Activated CD4-positive, alpha-beta T cell treated with anti-CD3 and anti-CD28 coated beads for 4 hours (primary cell): ENCODE results near the gene FRK.

Experiments used
- DNase-seq, 2 donors: peaks; one replicate each; pipeline ENCODE4 v3.0.0-alpha.2; 2020

FRK gene

DNA sequence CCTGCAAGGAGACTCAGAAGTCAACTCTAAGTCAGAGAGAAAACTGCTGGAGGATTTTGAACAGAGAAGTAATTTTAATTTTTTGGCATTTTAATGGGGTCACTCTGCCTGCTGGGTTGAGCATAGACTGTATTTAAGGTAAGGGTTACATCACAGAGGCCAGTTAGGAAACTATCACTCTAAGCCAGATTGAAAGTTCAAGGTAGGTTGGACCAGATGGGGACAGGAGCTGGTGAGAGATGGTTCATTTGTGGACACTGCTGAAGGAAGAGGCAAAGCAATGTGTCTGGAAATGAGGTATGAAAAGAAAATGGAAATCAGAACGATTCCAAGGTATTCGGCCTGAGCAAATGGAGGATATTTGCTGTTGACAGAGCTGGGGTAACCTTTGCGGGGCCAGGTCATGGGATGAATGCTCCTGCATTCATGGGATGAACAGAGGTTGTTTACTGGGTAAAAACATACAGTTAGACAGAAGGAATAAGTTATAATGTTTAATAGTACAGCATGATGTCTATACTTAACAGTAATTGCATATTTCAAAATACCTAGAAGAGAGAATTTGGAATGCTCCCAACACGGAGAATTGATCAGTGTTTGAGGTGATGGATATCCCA, 26.9 kb downstream of the FRK start:
- no peak for DNase-seq

DNA sequence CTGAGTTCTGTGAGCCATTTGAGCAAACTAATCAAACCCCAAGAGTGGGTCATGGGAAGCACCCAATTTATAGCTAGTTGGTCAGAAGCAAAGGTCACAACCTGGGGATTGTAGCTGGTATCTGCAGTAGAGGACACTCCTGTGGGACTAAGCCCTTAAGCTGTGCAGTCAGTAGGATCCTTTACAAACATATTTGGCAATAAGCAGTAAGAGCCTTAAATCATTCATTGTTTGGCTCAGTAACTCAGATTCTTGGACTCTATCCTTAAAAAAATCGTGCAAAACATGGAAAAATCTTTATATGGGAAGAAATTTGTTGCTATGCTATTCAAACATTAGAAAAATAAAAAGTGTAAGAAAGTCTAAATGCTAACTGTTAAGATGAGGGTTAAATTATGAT, 29.9 kb downstream of the FRK start:
- DNase-seq, result no peak

DNA sequence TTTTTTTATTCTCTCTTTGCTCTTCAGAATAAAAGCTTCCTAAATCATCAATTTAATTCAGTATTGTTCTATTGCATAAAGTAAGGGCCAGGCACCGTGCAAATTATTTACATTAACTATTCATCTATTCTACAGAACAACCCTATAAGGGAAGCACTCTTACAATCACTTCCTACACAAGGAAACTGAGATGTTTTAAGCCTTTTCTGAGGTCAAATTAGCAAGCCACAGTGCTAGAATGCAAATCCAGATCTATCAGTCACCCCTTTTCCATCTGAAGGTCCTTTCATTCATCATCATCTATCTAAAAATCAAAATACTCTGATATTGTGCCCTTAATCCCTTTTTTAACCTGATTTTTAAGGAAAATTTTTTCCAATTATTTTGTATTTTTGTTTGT, 31.2 kb downstream of the FRK start:
- no peak for DNase-seq

DNA sequence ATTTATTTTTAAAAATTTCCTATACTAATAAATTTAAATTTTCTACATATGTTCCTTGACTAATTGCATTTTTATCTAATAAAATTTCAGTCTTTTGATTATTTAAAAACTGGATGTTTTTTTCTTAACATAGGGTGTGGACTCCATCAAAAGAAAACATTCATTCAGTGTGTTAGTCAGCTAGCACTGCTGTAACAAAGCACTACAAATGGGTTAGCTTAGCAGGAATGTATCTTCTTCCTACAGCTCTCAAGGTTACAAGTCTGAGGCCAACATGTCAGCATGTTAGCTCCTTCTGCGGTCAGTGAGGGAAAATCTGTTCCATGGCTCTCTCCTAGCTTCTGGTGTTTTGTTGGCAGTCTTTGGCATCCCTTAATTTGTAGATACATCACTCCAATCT, 32.5 kb downstream of the FRK start:
- no peak for DNase-seq

DNA sequence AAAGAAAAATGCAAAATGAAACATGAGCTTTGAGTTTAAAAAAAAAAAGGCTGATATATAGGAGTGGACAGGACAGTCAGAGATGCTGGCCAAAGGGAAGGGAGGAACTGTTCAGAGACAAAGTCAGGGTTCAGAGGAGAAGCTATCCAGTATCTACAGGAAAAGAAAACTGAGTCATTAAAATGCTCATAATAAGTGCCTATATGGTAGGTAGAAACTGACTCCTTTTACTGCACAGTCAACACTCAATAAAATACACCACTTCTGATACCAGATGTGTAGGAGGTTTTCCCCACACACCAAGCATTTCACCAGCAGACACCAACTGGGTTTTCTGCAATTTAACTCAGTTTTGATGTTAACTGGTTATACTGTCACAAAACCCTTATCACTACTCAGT, 32.9 kb downstream of the FRK start:
- DNase-seq, result no peak

DNA sequence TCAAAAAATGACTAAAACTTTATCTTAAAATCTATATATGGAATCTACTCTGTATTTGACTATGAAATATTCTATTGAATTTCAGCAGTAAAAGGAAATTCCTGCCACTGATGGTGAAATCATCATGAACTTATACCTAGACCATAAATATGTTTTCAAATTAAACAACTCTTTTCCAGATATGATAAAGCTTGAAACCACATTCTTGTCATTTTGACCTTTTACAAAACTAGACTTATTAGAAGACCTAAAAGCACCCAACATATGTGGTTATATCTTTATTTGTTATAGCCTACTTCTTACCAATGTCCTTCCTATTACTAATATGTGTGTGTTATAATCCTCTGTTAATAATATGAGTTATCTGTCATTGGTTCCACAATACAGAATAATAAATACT, 35.3 kb downstream of the FRK start:
- no peak for DNase-seq

DNA sequence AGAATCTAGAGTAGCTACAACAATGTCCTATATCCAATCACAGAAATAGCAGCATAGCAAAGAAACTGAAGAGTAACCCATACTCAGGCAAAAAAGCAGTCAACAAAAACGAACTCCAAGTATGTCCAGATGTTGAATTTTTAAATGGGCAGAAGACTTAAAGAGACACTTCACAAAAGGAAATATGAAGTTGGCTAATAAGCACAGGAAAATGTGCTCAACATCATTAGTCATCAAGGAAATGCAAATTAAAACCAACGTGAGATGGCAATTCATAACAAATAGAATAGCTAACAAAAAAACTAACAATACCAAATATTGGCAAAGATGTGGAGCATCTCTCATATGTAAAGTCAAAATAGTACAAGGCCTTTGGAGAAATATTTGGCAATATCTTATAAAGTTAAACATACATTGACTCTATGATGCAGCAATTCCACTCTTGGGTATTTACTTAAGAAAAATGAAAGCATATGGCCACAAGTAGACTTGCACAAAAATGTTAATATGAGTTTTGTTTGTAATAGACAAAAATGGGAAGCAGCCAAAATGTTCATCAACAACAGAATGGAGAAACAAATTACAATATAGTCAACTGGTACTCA, 37.7 kb downstream of the FRK start:
- no peak for DNase-seq

DNA sequence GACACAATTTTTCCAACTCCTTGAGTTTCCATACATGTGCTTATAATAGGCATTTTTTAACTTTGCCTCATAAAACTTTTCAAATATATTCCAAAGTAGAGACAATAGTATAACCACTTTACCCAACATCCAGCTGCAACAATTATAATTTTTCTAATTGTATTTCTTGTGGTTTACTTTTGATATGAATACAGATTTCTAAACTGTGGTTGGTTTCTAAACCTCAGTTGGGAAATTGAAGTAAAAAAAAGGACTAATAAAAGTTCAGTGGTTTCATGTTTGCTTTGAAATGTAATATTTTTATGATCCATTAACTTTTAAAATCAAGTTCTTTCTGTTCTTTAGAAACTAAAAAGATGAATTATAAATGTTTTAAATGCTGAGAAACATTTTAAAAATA, 40.0 kb downstream of the FRK start:
- no peak for DNase-seq

DNA sequence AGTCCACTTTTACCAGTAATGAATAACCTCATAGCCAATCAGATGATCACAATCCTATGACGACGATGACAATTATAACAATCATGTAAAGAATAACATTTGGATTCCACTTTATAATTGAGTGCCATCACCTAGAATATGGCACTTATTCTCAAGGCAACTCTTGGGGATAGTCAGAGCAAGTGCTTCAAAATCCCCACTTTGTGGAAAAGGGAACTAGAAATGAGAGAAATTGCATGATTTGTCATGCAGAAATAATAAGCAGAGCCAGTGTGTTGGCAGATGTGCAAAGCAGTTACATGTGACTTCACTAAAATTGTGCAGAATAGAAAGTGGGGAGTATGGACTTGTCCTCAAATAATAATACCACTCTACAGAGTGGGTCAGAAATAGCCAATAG, 41.3 kb downstream of the FRK start:
- DNase-seq, result no peak

DNA sequence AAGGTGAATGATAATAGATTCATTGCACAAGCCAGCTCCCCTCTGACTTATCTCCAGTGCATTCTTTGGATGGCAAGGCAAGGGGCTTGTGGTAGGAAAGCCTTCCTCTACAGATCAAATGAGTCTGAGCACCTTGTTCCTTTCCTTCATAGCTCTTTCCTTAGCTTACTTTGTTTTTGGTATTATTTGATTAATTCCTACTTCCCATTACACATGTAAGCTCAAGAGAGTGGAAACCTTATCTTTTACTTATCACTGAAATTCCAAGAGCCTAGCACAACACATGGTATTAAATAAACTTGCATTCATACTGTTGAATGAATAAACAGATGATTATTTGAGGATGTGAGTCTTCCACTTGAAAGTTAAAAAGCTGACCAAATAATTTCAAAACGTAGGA, 41.7 kb downstream of the FRK start:
- no peak for DNase-seq

DNA sequence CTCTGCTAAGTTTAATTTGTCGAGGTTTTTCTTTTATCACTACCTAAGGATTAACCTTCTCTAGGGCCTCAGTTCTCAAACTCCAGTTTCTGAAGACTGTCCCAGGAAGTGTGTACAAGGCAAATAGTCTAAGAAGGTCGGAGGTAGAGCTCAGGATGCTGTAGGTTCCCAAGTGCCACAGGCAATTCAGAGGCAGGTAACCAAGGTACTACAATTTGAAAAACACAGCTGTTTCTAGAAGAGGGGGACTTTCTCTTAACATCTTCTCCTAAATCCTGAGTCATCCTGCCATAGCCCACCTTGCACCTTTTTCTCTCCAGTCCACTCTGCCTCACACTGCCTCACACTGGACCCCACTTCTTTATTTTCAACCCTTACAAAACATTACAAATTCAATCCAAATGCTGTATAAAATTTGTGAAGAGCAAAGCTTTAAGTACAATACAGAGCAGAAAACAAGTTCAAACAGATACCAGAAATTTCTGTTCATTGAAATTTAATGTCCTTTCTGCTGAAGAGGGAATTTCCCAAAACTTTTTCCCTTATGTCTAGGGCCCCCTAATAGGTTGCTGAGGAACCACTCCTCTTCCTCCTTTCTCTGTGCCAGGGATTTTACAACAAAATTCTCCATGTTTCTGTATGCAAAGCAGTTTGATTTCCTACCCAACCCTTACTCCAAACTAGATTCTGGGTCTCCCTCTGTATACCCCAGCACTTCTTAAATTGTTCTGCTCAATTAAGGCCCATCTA, 43.0 kb downstream of the FRK start:
- no peak for DNase-seq

DNA sequence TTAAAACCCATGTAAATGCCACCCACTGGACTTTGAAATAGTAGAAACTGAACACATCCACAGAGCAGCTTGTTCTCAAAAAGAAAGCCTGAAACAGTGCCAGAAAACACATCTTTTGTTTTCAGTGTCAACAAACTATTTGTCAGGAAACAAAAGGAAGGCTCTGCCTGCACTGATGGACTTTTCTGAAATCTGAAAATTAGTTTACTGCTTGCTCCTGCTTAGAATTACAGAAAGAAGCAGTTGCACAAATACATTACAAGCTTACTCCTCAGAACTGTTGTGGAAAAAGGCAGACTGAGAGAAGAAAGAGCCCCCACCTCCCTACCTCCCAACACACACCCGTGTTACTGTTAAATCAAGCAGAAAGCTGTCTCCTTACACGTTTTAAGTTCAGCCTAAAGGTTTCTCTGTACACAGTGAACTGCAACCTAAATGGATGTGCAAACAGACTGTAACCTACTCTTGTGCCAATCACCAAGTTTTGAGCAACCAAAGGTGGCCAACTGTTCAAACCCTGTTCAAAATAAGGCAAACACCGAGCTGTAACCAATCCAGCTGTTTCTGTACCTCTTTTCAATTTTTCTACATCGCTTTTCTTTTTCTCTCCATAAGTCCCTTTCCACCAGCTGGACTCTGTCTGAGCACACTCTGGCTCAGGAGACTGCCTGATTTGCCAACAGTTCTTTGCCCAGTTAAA, 43.7 kb downstream of the FRK start:
- no peak for DNase-seq

DNA sequence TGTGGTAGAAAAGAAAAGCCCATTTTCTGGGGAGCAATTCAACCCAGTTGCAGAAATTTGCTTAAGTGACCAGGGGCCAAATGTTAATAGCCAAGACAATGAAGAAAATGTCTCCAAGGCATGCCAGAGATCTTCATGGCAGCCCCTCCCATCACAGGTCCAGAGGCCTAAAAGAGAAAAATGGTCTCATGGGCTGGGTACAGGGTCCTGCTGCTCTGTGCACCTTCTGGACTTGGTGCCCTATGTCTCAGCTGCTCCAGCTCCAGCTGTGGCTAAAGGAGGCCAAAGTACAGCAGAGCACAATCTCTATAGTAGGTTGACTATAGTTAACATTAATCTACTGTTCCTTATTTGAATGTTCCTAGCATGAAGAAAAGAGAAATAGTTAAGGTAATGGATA, 44.7 kb downstream of the FRK start:
- DNase-seq, result no peak

DNA sequence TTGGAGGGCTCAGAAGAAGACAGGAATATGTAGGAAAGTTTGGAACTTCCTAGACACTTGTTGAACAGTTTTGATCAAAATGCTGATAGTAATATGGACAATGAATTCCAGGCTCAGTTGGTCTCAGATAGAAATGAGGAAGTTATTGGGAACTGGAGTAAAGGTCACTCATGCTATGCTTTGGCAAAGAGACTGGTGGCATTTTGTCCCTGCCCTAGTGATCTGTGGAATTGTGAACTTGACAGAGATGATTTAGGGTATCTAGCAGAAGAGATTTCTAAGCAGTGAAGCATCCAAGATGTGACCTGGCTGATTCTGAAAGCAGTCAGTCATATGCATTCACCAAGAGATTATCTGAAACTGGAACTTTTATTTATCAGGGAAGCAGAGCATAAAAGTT, 45.1 kb downstream of the FRK start:
- DNase-seq, result no peak

DNA sequence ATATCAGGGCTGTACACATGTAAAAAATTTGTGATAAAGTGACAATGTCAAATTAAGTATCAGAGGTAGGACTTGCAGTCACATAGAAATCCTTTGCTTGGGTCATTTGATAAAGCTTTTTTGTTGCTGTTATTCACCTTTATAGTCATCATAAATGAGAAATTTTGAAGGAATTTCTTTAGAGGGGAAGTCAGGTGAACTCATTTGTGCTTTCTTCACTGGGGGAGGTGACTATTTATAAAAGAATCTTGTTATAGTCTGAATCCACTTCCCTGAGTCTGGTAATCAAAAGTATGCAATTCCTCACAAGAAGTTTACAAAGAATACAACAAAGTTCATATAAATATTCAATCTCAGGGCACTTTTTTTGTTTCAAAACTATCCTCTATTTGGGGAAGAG, 47.7 kb downstream of the FRK start:
- no peak for DNase-seq

DNA sequence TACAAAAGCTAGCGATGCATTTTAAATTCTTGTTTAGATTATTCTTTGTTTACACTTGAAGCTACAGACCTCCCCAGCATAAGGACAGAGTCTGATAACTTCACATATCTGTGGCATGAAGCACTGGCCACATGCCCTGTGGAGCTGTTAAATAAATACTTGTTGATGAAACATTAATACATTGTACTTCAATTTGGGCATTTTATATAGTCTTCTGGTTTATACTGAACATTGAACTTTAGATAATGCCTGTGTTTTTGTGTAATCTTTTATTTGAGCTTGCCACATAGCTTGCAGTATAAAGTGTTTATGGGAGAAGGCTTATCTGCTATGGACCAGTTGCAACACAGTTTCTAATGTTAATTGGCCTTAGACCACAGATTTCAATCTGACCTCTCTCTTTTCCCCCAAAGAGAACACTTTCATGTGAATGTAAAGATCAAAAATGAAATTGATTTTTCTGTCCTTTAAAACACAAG, 48.2 kb downstream of the FRK start:
- no peak for DNase-seq

DNA sequence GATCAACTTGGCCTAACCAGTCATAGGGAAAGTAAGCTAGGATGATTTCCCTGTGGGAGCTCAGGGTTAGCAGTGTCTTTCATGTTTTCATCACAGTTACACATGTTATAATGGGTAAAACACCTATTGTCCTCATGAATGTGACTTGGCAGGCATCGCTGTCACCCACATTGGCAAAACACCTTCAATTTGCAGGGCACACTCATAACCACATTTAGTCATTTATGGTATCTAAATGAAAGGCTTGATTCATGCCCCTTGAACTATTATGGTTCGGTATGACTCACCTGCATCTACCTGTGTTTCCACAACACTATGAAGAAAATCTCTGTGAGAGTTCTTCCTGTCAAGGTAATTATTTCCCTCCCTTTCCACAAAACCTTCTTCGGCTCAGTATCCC, 49.2 kb downstream of the FRK start:
- DNase-seq, result peak; percentile 5 to 7

DNA sequence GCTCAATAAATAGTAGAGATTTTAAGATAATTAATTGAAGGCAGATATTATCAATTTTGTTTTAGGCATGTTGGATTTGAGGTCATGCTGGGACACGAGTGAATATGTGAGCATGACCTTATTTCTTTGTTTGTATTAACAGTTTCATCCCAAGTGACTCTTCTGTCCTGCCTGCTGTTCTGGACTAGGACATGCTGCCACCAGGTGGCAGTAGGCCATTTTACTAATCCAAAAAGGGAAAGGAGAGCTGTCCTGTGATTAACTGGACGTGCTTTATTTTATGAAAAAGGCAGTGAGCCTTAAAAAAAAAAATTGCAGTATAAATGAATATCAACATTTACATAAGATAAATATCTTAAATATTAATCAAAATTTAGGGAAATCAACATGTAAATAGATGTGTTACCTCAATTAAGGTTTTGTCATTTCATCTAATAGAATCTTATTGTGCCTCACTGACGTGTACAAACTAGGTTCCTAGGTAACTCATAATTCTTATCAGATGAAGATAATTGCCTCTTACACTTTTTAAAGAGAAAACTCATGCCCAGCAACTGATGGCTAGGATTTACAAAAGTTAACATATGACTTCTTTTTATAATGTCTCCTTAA, 49.8 kb downstream of the FRK start:
- DNase-seq, result peak; percentile 18 to 29

DNA sequence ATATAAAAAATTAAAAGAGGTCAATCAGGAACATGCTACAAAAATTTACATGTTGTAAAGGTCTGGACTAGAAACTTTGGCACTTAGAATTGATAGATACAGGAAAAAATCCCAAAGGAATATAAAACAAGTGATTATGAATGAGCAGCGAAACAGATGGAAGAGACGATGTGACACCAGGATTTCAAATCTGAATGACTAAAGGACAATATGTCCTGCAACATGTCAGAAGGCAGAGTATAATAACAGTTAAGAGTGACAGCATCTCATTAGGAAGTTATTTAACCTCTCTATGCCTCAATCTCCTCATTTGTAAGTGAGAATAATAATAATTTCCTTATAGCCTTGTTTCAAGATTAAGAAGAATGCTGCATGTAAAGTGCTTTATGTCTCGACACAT, 50.3 kb downstream of the FRK start:
- DNase-seq, result no peak

DNA sequence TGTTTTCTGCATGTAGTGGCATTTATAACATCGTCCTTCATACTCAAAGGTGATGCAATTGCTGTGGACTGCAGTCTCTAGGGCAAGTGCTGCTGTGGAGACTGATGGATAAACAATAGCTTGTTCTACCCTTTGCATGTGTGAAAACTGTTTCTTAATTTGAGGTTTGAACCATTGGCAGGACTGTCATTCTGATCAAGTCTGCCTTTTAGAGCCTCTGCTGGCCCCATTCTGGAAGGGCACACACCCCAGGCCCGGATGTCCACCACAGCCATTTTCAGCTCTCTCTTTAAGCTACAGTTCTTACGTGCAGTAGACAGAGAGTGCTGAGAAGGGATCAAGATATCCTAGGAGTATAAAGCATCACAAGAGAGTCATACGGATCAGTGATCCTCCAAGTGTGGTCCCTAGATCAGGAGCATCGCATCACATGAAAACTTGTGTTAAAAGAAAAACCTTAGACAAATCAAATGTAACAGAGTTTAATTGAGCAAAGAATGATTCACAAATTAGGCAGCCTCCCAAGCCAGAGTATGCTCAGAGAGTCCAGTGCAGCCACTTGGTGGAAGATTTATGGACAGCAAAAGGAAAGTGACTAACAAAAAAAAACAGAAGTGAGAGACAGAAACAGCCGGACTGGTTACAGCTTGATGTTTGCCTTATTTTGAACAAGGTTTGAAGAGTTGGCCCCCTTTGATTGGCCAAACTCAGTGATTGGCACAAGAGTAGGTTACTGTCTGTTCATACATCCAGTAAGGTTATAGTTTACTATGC, 52.0 kb downstream of the FRK start:
- DNase-seq, result no peak

DNA sequence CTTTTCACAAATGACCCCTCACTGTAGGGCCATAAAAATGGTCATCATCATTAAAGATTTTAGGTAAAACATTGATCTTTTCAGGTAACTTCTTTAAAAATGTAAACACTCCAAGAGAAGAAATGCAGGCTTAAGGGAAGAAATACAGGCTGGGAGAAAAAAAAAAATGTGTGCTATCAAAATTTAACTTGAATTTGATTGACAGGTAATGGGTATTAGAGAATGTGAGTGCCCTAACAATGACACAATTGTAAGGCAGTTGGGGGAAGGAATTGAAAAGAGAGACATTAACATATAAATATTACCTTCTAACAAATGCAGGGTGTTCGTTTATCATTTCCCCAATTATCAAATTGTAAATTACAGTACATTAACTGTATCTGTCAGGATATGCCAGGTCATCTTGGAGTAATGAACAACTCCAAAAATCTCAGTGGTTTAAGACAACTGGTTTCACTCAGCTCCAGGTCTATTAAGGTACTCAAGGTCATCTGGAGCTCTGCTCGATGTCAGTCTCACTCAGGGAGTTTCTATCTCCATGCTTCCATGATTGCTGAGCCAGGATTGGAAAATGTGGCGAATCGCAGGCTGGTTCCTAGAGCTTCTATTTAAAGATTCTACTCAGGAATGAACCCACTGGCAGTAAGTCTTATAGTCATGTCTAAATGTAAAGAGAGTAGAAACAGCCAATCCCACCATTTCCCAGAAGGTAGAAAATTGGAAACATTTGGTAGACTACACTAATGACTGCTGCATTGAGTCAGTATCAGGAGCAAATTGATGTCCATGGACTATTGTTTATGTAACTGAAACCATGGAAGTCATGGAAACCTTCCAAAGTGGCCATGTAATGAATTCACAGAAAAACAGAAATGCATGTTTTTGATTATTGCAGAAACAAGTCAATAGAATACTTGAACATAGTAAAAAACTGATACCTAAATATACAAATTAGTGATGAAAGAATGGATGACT, 55.6 kb downstream of the FRK start:
- DNase-seq, result no peak
